ENCODE measurements around the gene COQ6.
"Not testable (repeated sequence)": the region's sequence is repeated elsewhere in the genome, so short reads cannot be mapped to it uniquely, and the experiment has no call there.

COQ6 gene

GRCh38 chr14:73949752-73950734 is at the start of gene COQ6, which contains the start of gene FAM161B:
COQ6 (plus strand) TSS chr14:73950302; CDS start chr14:73950333, 31 bp downstream.
FAM161B (minus strand) TSS chr14:73950094; CDS start chr14:73950026, 68 bp downstream.
- DNase-seq (ENCODE audit: low spot score) = peak; percentile 90
- in situ Hi-C loops (cut with MboI; ENCODE audit: low pct_unique_long_range_greater_than_20kb, low sequenced_read_pairs, unreplicated experiment) = no loop called here
- TF ChIP-seq, protein P1, sequence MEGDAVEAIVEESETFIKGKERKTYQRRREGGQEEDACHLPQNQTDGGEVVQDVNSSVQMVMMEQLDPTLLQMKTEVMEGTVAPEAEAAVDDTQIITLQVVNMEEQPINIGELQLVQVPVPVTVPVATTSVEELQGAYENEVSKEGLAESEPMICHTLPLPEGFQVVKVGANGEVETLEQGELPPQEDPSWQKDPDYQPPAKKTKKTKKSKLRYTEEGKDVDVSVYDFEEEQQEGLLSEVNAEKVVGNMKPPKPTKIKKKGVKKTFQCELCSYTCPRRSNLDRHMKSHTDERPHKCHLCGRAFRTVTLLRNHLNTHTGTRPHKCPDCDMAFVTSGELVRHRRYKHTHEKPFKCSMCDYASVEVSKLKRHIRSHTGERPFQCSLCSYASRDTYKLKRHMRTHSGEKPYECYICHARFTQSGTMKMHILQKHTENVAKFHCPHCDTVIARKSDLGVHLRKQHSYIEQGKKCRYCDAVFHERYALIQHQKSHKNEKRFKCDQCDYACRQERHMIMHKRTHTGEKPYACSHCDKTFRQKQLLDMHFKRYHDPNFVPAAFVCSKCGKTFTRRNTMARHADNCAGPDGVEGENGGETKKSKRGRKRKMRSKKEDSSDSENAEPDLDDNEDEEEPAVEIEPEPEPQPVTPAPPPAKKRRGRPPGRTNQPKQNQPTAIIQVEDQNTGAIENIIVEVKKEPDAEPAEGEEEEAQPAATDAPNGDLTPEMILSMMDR (IDR thresholded peaks at IDR 0.05; ENCODE audit: extremely low read depth, insufficient read depth, missing control alignments) = peak; percentile 41

DNA sequence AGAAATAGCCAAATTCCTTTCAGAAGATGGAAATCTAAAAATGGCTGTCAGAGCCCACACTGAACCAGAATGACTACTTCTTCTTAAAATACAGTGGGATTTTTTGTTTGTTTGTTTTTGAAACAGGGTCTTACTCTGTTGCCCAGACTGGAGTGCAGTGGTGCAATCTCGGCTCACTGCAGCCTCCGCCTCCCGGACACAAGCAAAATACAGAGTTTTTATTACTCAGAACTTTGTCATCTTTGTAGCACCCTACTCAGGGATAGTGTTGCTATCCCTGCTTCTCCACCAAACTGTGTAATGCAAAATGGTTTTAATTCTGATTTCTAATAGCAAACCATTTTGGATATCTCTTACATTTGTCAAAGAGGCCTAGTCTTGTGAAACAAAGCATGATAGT is 47.1 kb upstream of the COQ6 start:
- in situ Hi-C loops (cut with MboI; ENCODE audit: low pct_unique_long_range_greater_than_20kb, low sequenced_read_pairs, unreplicated experiment) = no loop called here
- DNase-seq (ENCODE audit: low spot score) = no peak
- TF ChIP-seq, protein P1 (IDR thresholded peaks at IDR 0.05; ENCODE audit: extremely low read depth, insufficient read depth, missing control alignments) = no peak

- no peak for DNase-seq (ENCODE audit: low spot score)
- in situ Hi-C loops (cut with MboI; ENCODE audit: low pct_unique_long_range_greater_than_20kb, low sequenced_read_pairs, unreplicated experiment) = no loop called here
- TF ChIP-seq, protein P1 (IDR thresholded peaks at IDR 0.05; ENCODE audit: extremely low read depth, insufficient read depth, missing control alignments) = no peak
Observed at GRCh38 chr14:73909681-73910080, 40.4 kb upstream of the COQ6 start.

DNA sequence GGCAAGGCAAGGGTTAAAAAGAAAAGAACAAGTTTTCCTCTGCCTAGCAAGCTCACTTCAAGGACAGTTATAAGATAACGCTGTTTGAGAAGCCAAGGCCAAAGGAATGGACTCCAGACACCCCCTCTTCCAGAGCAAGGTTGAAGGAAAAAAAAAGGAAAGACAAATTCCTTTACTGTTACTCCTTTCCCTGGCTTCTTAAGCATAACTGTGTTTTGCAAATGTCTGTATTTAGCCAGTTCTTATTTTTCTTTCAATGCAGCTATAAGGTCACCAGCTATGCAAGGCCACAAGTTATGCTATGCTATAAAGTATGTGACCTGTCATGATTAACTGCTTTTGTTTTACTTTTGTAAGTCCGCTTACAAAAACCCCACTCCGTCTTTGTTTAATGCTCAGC is 36.8 kb upstream of the COQ6 start:
- in situ Hi-C loops (cut with MboI; ENCODE audit: low pct_unique_long_range_greater_than_20kb, low sequenced_read_pairs, unreplicated experiment) = no loop called here
- TF ChIP-seq, protein P1 (IDR thresholded peaks at IDR 0.05; ENCODE audit: extremely low read depth, insufficient read depth, missing control alignments) = no peak
- no peak for DNase-seq (ENCODE audit: low spot score)

DNA sequence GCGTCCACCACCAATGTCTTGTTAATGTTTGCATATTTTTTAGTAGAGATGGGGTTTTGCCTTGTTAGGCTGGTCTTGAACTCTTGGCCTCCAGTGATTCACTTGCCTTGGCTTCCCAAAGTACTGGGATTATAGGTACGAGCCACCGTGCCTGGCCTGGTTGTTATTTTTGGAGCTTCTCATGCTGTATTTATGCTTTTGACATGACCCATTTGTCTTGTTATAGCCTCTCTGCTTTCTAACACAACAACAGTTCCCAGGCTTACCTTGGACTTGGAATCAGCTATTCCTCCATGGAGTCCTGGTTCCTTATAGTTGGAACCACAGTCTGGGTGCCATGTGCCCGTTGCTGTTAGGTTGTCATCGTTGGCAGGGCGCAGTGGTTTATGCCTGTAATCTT is 33.8 kb upstream of the COQ6 start:
- TF ChIP-seq, protein P1 (IDR thresholded peaks at IDR 0.05; ENCODE audit: extremely low read depth, insufficient read depth, missing control alignments) = no peak
- DNase-seq (ENCODE audit: low spot score) = no peak
- in situ Hi-C loops (cut with MboI; ENCODE audit: low pct_unique_long_range_greater_than_20kb, low sequenced_read_pairs, unreplicated experiment) = no loop called here

- DNase-seq (ENCODE audit: low spot score); in situ Hi-C loops (cut with MboI; ENCODE audit: low pct_unique_long_range_greater_than_20kb, low sequenced_read_pairs, unreplicated experiment): not testable (repeated sequence)
Observed at GRCh38 chr14:73919457-73919856, 30.6 kb upstream of the COQ6 start.

- TF ChIP-seq, protein P1 (IDR thresholded peaks at IDR 0.05; ENCODE audit: extremely low read depth, insufficient read depth, missing control alignments) = no peak
- DNase-seq (ENCODE audit: low spot score) = no peak
- in situ Hi-C loops (cut with MboI; ENCODE audit: low pct_unique_long_range_greater_than_20kb, low sequenced_read_pairs, unreplicated experiment) = no loop called here
Observed at GRCh38 chr14:73924337-73924736, 25.8 kb upstream of the COQ6 start.
